A549 (cell line): ENCODE data around the gene NTNG1. TPM values are rescaled to one million over a fixed set of nuclear protein-coding genes. Genes with fewer than 3 reads are reported as not detected.

Source experiments
- ATAC-seq, 2 experiments: fragments of 200-7000 bp in 1 of 2; fragments of >200 bp in 1 of 2; cut with Nextera tagmentation in 1 of 2; cut with Tn5 transposase in 1 of 2; 3 replicates each; pipeline versions ENCODE4 v1.8.0 to v1.9.1; 2018 to 2020; ENCODE audit warnings: mild to moderate bottlenecking in 1 of 2, moderate library complexity in 1 of 2
- CTCF ChIA-PET: fragments of 300-600 bp; sonication (Branson Sonifier 250); formaldehyde crosslinking; extraction: SDS; loops from one replicate; lab custom pipeline; 2021; ENCODE audit warnings: antibody characterized with exemption, inconsistent platforms; lab: Yijun Ruan, JAX
- POLR2A ChIA-PET: fragments of 350-600 bp; formaldehyde crosslinking; extraction: SDS; loops from one replicate; lab custom pipeline; 2021; ENCODE audit warnings: antibody characterized with exemption, inconsistent platforms; lab: Yijun Ruan, JAX
- DNase-seq, 2 experiments: peaks; one replicate each; pipeline versions ENCODE4 v3.0.0 to v3.0.0-alpha.2; 2011 to 2016; ENCODE audit warnings: low read depth in 1 of 2, low spot score in 1 of 2
- FAIRE-seq: peaks from 2 replicates; lab custom pipeline; 2011; peaks lifted over from hg19 to GRCh38; lab: Jason Lieb, UNC
- H3K27ac ChIP-seq, 2 experiments: fragments of >200 bp; sonication (Bioruptor Twin); formaldehyde crosslinking; 3 replicates each; pipeline ENCODE4 v1.5.1; 2016 to 2017
- H3K4me1 ChIP-seq: fragments of >200 bp; sonication (Bioruptor Twin); formaldehyde crosslinking; 3 replicates; pipeline ENCODE4 v1.6.1; 2016
- H3K4me2 ChIP-seq: fragments of >200 bp; sonication (Bioruptor Twin); formaldehyde crosslinking; 3 replicates; pipeline ENCODE4 v1.6.1; 2016
- H3K4me3 ChIP-seq: fragments of >200 bp; sonication (Bioruptor Twin); formaldehyde crosslinking; 3 replicates; pipeline ENCODE4 v1.5.1; 2016
- H3K9me3 ChIP-seq: fragments of >200 bp; sonication (Bioruptor Twin); formaldehyde crosslinking; 3 replicates; pipeline ENCODE4 v1.6.1; 2016
- CBX2 ChIP-seq: fragments of 200-600 bp; sonication (generic); IDR thresholded peaks from 2 replicates; pipeline ENCODE4 v1.6.1; 2016; ENCODE audit warnings: low read depth, mild to moderate bottlenecking, borderline replicate concordance
- CEBPB ChIP-seq, 2 experiments: fragments of >200 bp in 1 of 2; sonication (Bioruptor Twin) in 1 of 2; formaldehyde crosslinking in 1 of 2; IDR thresholded peaks; 2 replicates each; pipeline ENCODE4 v1.6.1; 2012 to 2016
- EP300 ChIP-seq, 2 experiments: fragments of >200 bp; sonication (Bioruptor Twin); formaldehyde crosslinking; IDR thresholded peaks; 2 replicates in 1 of 2; 3 replicates in 1 of 2; pipeline ENCODE4 v1.6.1; 2016 to 2017
- ESRRA ChIP-seq: fragments of 150-350 bp; IDR thresholded peaks from 2 replicates; pipeline ENCODE4 v1.6.1; 2014; ENCODE audit warnings: mild to moderate bottlenecking, low read length, borderline replicate concordance
- FOXS1 ChIP-seq: fragments of 250-450 bp; sonication (Bioruptor Pico); IDR thresholded peaks from 2 replicates; pipeline ENCODE4 v1.5.0; 2020; ENCODE audit warnings: mild to moderate bottlenecking, moderate library complexity
- KDM5A ChIP-seq: fragments of 200-600 bp; sonication (generic); IDR thresholded peaks from 2 replicates; pipeline ENCODE4 v1.6.1; 2016; ENCODE audit warnings: antibody characterized with exemption, mild to moderate bottlenecking
- MAFK ChIP-seq: fragments of 450-650 bp; IDR thresholded peaks from 2 replicates; pipeline ENCODE4 v1.6.1; 2014; ENCODE audit not compliant: partially characterized antibody
- MYC ChIP-seq: IDR thresholded peaks from 2 replicates; pipeline ENCODE4 v1.6.1; 2012; ENCODE audit warnings: mild to moderate bottlenecking, inconsistent platforms, low read length, improper control_type of control experiment, borderline replicate concordance
- PBX3 ChIP-seq: IDR thresholded peaks from 2 replicates; pipeline ENCODE4 v1.6.1; 2012
- POLR2AphosphoS2 ChIP-seq: conservative IDR thresholded peaks from 2 replicates; pipeline ENCODE4 v1.6.1; 2012; ENCODE audit warnings: low read length, improper control_type of control experiment, inconsistent platforms
- RARB ChIP-seq: fragments of 250-450 bp; sonication (Bioruptor Pico); IDR thresholded peaks from 2 replicates; pipeline ENCODE4 v1.8.0; 2021; ENCODE audit warnings: mild to moderate bottlenecking, moderate library complexity
- REST ChIP-seq: fragments of 200-600 bp; sonication (generic); IDR thresholded peaks from 2 replicates; pipeline ENCODE4 v1.6.1; 2016; ENCODE audit warnings: antibody characterized with exemption, mild to moderate bottlenecking, moderate library complexity
- RNF2 ChIP-seq: fragments of 200-600 bp; sonication (generic); IDR thresholded peaks from 2 replicates; pipeline ENCODE4 v1.6.1; 2016; ENCODE audit warnings: low read depth, mild to moderate bottlenecking, antibody characterized with exemption, moderate library complexity, borderline replicate concordance
- ZC3H11A ChIP-seq: fragments of 450-650 bp; IDR thresholded peaks from 2 replicates; pipeline ENCODE4 v1.6.1; 2014; ENCODE audit warnings: antibody characterized with exemption, mild to moderate bottlenecking
- ZNF302 ChIP-seq: fragments of 250-450 bp; sonication (Bioruptor Pico); IDR thresholded peaks from 2 replicates; pipeline ENCODE4 v1.9.0; 2021; ENCODE audit warnings: inconsistent platforms, mild to moderate bottlenecking, moderate library complexity
- WGBS: methylation state at CpG from one replicate; pipeline ENCODE4 v1.1.6; 2017; ENCODE audit errors: missing lambda C conversion rate; 5-methylcytosine and 5-hydroxymethylcytosine counted together
- polyA plus RNA-seq, 4 experiments: library from polyadenylated mRNA; depleted of rRNA in 3 of 4; stranded (reverse); fragments of >200 nt; fragmentation: RNase III in 1 of 4; extraction: RNeasy Plus Mini Kit Qiagen cat#74134 plus additional on column Dnase treatment in 1 of 4; gene quantifications; 2 replicates in 3 of 4; 3 replicates in 1 of 4; pipeline ENCODE4 v1.2.3, GENCODE V29; 2011 to 2017
- TF ChIP-seq, protein P1 (sequence below): IDR thresholded peaks from 2 replicates; pipeline ENCODE4 v1.6.1; 2012; ENCODE audit warnings: low read depth, borderline replicate concordance
- TF ChIP-seq, protein P2 (sequence below): fragments of >200 bp; sonication (Bioruptor Twin); formaldehyde crosslinking; IDR thresholded peaks from 2 replicates; pipeline ENCODE4 v1.6.1; 2016

Gene NTNG1
- polyA plus RNA-seq, 2 of the 4 experiments (the other 2 are of a cell fraction): not detected

DNA sequence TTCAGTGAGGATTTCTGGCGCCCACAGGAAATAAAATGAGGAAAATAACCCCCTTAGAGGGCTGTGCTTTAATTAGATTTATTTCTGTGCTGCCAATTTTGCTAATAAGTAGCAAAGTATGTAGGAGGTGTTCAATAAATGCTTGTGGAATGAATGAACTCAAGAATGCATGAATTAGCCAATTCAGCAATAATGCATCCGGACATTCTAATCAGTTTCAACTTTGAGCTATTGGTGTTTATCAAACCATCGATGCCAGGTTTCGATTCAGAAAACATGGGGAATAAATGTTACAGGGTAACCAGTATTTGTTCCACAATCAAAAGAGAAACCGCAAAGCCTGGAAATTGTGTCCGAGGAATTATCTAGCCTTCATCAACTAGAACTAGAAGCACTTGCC is 353.2 kb downstream of the NTNG1 start:
- FAIRE-seq: no peak
- no peak overlapping the region for H3K4me2 ChIP-seq
- no peak overlapping the region for H3K4me3 ChIP-seq
- ChIA-PET POLR2A (no interaction called here), CTCF (no interaction called here)
- no peak for ATAC-seq
- no peaks in the 10 kb centered on the region for H3K4me1 ChIP-seq
- H3K9me3 ChIP-seq: no peaks in the 10 kb centered on the region
- no peak for DNase-seq
- TF ChIP-seq PBX3: no peak
- no peak for TF ChIP-seq CBX2
- no peak for TF ChIP-seq ZNF302 (CRISPR knock-in tag)
- TF ChIP-seq MAFK: peak; percentile 71
- 58% methylated on average over 6 of the region's 6 CpGs for WGBS
- no peak overlapping the region for H3K27ac ChIP-seq

GRCh38 chr1:107496002-107496401 is 355.2 kb downstream of the NTNG1 start:
- DNase-seq: no peak
- POLR2A ChIA-PET: no interaction called here
- Histone ChIP-seq H3K27ac (no peak overlapping the region), H3K4me2 (no peak overlapping the region), H3K4me3 (no peak overlapping the region), H3K9me3 (no peaks in the 10 kb centered on the region), H3K4me1 (no peaks in the 10 kb centered on the region)
- no peak for ATAC-seq
- WGBS: 0% methylated on average over 1 of the region's 1 CpG
- no peak for TF ChIP-seq REST
- TF ChIP-seq CEBPB (IDR thresholded peaks at IDR 0.05): no peak
- TF ChIP-seq RARB (CRISPR knock-in tag): no peak
- TF ChIP-seq POLR2AphosphoS2: no peak
- TF ChIP-seq MYC: no peak
- no peak for TF ChIP-seq PBX3
- TF ChIP-seq EP300 (IDR thresholded peaks at IDR 0.05): no peak
- no peak for TF ChIP-seq RNF2
- no peak for TF ChIP-seq KDM5A
- TF ChIP-seq ESRRA: no peak
- TF ChIP-seq, protein P1, sequence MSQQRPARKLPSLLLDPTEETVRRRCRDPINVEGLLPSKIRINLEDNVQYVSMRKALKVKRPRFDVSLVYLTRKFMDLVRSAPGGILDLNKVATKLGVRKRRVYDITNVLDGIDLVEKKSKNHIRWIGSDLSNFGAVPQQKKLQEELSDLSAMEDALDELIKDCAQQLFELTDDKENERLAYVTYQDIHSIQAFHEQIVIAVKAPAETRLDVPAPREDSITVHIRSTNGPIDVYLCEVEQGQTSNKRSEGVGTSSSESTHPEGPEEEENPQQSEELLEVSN: no peak
- TF ChIP-seq ZC3H11A: no peak
- TF ChIP-seq, protein P2, sequence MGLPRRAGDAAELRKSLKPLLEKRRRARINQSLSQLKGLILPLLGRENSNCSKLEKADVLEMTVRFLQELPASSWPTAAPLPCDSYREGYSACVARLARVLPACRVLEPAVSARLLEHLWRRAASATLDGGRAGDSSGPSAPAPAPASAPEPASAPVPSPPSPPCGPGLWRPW: no peak
- TF ChIP-seq FOXS1 (CRISPR knock-in tag): no peak
- CTCF ChIA-PET: no interaction called here
- no peak for FAIRE-seq
